K562 (cell line): ENCODE results near the gene SLC37A4.

Source experiments
- ARID3B ChIP-seq: fragments of 250-450 bp; sonication (Bioruptor Pico); IDR thresholded peaks from 2 replicates; pipeline ENCODE4 v1.4.0; 2020; ENCODE audit warnings: borderline replicate concordance
- ETS1 ChIP-seq: conservative IDR thresholded peaks from 2 replicates; pipeline ENCODE4 v1.6.1; 2011; ENCODE audit warnings: low read depth, mild to moderate bottlenecking, low read length; ENCODE audit not compliant: control insufficient read depth
- FOS ChIP-seq: IDR thresholded peaks from 3 replicates; pipeline ENCODE4 v1.6.1; 2011; ENCODE audit not compliant: insufficient read length; ENCODE audit errors: extremely low read depth
- GATA2 ChIP-seq: sonication (generic); formaldehyde crosslinking; IDR thresholded peaks from 2 replicates; pipeline ENCODE4 v1.4.0; 2020; ENCODE audit warnings: mild to moderate bottlenecking, missing genetic modification reagents
- HNRNPL ChIP-seq: fragments of 200-400 bp; formaldehyde crosslinking; IDR thresholded peaks from 2 replicates; pipeline ENCODE4 v1.6.1; 2017; ENCODE audit warnings: low read depth, mild to moderate bottlenecking, low read length
- NR2F6 ChIP-seq: fragments of 450-650 bp; formaldehyde crosslinking; IDR thresholded peaks from 2 replicates; pipeline ENCODE4 v1.4.0; 2020; ENCODE audit warnings: mild to moderate bottlenecking
- RAD21 ChIP-seq, 2 experiments: fragments of 250-450 bp in 1 of 2; fragments of 450-650 bp in 1 of 2; sonication (Bioruptor Pico) in 1 of 2; formaldehyde crosslinking in 1 of 2; IDR thresholded peaks in 1 of 2; conservative IDR thresholded peaks in 1 of 2; 2 replicates each; pipeline versions ENCODE4 v1.4.0 to v1.8.0; 2020 to 2022; ENCODE audit warnings: mild to moderate bottlenecking in 2 of 2, moderate library complexity in 1 of 2
- SMC3 ChIP-seq: conservative IDR thresholded peaks from 2 replicates; pipeline ENCODE4 v1.6.1; 2011; ENCODE audit warnings: low read depth, low read length, improper control_type of control experiment; ENCODE audit not compliant: insufficient read depth
- SRSF1 ChIP-seq: fragments of 200-400 bp; formaldehyde crosslinking; IDR thresholded peaks from 2 replicates; pipeline ENCODE4 v1.6.1; 2017; ENCODE audit warnings: mild to moderate bottlenecking, low read depth, low read length, moderate library complexity
- ZBTB1 ChIP-seq: sonication (generic); formaldehyde crosslinking; IDR thresholded peaks from 2 replicates; pipeline ENCODE4 v1.8.1; 2023; ENCODE audit warnings: missing genetic modification reagents, low read depth, mild to moderate bottlenecking, borderline replicate concordance
- ZNF174 ChIP-seq: fragments of 250-450 bp; sonication (Bioruptor Pico); IDR thresholded peaks from 2 replicates; pipeline ENCODE4 v1.4.0; 2020; ENCODE audit warnings: mild to moderate bottlenecking
- ZNF3 ChIP-seq: fragments of 250-450 bp; sonication (Bioruptor Pico); IDR thresholded peaks from 2 replicates; pipeline ENCODE4 v1.5.0; 2021; ENCODE audit warnings: mild to moderate bottlenecking, moderate library complexity
- TF ChIP-seq, protein P1 (sequence below), 3 experiments: IDR thresholded peaks in 2 of 3; conservative IDR thresholded peaks in 1 of 3; 2 replicates each; pipeline ENCODE4 v1.5.1; 2011 to 2012; ENCODE audit warnings: low read length in 3 of 3, mild to moderate bottlenecking in 3 of 3, control low read depth in 2 of 3, improper control_type of control experiment in 1 of 3, inconsistent platforms in 1 of 3, low read depth in 1 of 3, mixed read lengths in 1 of 3, moderate library complexity in 1 of 3; ENCODE audit not compliant: insufficient read depth in 2 of 3

GRCh38 chr11:118984825-118985224 lies 45.9 kb downstream of the SLC37A4 start:
- TF ChIP-seq RAD21 (CRISPR knock-in tag; conservative IDR thresholded peaks at IDR 0.05 in 1 of 2, IDR thresholded peaks at IDR 0.05 in 1 of 2) (no peak), ETS1 (no peak), FOS (no peak), ZNF174 (CRISPR knock-in tag) (no peak), ARID3B (CRISPR knock-in tag) (no peak), ZNF3 (CRISPR knock-in tag) (no peak), NR2F6 (CRISPR knock-in tag) (no peak), SMC3 (no peak), HNRNPL (no peak), ZBTB1 (CRISPR knock-in tag) (no peak), SRSF1 (no peak), GATA2 (CRISPR knock-in tag) (no peak)
- TF ChIP-seq, protein P1, sequence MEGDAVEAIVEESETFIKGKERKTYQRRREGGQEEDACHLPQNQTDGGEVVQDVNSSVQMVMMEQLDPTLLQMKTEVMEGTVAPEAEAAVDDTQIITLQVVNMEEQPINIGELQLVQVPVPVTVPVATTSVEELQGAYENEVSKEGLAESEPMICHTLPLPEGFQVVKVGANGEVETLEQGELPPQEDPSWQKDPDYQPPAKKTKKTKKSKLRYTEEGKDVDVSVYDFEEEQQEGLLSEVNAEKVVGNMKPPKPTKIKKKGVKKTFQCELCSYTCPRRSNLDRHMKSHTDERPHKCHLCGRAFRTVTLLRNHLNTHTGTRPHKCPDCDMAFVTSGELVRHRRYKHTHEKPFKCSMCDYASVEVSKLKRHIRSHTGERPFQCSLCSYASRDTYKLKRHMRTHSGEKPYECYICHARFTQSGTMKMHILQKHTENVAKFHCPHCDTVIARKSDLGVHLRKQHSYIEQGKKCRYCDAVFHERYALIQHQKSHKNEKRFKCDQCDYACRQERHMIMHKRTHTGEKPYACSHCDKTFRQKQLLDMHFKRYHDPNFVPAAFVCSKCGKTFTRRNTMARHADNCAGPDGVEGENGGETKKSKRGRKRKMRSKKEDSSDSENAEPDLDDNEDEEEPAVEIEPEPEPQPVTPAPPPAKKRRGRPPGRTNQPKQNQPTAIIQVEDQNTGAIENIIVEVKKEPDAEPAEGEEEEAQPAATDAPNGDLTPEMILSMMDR (IDR thresholded peaks at IDR 0.05 in 2 of 3, conservative IDR thresholded peaks at IDR 0.05 in 1 of 3; ENCODE audit: insufficient read depth in 2 of 3, low read depth in 1 of 3, low read length in 3 of 3) = no peak
